ENCODE measurements around the gene ACLY.

Gene ACLY
- 248 to 386 reads per million in 2 experiments for total RNA-seq

DNA sequence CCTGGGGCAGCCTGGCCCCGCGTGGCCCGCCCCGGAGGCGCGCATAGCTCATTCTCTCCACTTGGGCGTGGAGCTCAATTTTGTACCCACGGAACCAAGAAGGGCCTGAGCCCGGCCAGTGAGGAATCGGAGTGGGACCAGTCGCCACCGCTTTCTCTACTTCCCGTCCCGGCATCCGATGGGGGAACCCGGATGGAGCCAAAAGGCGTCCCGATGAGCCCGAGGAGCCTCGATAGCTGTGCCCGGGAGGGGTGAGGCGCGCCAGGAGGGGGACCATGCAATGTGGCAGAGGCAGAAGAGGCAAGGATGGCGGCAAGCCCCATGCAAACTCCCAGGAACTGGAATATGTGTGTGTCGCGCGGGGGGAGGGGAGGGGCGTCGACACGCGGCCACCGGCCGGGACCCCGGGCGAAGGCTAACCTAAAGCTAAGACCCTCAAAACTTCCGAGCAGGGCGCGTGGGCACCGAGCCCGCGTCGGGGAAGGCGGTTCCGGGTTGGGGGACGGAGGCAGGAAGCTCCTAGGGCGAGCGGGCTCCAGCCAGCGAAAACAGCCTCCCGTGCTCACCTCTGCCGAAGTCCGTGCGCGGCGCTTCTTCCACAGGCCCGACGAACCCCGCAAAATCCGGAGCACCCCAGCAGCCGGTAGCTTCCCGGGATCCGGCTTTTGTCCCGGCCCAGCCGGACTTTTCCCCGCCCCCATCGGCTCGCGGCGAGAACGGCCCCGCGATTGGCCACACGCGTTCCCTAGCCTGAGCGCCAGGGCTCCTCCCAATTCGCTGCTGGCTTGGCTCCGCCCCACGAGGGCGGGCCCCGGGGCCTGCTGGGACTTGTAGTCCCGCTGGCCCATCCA, at the start of gene ACLY:
TSS of gene ACLY (minus strand) at position 638 of the 851 bp plus-strand sequence. CDS start 5,078 bp downstream, outside the sequence.
- DNase-seq (ENCODE audit: low read depth): peak; percentile 90

DNA sequence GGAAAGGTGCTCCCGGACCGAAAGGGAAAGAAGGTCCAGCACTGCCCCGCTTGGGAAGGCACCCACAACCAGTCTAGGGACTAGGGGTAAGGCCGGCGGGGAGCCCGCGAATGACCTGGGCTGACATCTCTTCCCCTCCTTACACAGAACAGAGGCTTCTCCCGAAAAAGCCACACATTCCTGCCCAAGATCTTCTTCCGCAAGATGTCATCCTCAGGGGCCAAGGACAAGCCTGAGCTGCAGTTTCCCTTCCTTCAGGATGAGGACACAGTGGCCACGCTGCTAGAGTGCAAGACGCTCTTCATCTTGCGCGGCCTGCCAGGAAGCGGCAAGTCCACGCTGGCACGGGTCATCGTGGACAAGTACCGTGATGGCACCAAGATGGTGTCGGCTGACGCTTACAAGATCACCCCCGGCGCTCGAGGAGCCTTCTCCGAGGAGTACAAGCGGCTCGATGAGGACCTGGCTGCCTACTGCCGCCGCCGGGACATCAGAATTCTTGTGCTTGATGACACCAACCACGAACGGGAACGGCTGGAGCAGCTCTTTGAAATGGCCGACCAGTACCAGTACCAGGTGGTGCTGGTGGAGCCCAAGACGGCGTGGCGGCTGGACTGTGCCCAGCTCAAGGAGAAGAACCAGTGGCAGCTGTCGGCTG, 49.3 kb upstream of the ACLY start:
- no peak for DNase-seq (ENCODE audit: low read depth)

DNA sequence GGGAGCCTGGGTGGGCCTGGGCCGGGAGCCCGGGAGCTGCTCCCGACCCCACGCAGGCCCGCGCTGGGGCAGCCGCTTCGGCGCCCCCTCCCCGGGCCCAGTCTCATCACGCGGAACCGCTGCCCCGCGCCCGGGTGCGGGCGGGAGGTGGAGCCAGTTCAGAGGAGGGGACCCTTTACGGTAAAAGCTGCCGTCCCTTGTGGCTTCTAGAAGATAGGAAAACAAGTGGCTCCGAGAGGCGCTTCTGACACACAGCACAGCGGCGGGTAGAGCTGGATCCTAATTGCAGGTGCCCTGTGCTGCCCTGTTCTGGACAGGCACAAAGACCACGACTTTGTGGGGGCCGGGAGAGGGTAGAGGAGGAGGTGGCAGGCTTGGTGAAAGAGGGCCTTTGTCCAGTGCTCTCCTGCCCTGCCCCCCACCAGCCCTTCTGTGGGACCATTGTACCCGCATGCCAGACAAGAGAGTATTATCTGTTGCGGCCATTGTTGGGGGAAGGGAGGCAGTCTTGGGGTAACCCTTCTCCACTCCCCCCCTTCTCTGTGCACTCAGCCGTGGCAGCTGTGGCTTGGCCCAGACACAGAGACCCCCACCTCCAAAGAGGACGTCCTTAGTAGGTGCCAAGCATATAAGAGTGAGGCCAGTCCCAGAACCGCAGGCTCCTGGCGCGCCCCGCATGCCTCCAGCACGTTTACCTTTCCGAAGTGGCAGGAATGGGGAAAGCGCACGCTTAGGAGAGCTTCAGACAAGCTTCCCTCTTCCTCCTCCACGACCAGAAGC, 48.6 kb upstream of the ACLY start:
- no peak for DNase-seq (ENCODE audit: low read depth)

GRCh38 chr17:41966463-41967140, 47.9 kb upstream of the ACLY start, which contains the start of gene CNP:
Gene CNP (plus strand): TSS chr17:41966795. CDS start chr17:41966885, 90 bp downstream.
- peak; percentile 85 for DNase-seq (ENCODE audit: low read depth)

- peak; percentile 54 for DNase-seq (ENCODE audit: low read depth)
Observed at GRCh38 chr17:41965694-41966462, 47.1 kb upstream of the ACLY start.

DNA sequence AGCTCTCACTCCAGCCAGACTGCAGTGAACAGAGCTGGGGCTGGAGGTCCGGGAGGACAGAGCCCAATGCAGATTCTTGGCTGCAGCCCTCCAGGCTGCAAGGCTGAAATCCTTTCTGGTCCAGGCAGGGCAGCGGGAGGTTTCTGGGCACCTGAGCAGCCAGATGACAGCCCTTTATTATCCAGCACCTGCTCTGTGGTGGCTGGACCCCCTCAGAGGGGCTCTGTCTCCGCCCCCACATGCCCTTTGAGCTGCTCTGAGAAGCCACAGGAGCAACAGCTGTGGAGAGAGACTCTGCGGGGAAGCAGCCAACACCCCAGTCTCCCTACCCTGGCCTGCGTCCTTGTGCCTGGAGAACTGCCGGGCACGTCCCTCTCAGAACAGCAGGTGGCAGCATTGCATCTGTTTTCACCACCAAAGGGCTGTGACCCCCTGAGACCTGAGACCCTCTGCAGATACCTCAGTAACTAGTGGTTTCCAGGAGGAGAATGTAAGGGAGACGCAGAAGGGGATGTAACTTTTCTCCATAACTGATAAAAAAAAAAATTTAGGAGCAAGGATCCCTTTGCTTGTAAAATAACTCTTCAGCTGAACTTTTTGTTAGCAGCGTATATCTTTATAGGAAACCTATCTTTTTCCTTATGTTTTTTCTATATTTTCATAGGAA, 44.1 kb upstream of the ACLY start:
- DNase-seq (ENCODE audit: low read depth): peak; percentile 58

GRCh38 chr17:41962111-41962510, 43.4 kb upstream of the ACLY start:
- no peak for DNase-seq (ENCODE audit: low read depth)

DNA sequence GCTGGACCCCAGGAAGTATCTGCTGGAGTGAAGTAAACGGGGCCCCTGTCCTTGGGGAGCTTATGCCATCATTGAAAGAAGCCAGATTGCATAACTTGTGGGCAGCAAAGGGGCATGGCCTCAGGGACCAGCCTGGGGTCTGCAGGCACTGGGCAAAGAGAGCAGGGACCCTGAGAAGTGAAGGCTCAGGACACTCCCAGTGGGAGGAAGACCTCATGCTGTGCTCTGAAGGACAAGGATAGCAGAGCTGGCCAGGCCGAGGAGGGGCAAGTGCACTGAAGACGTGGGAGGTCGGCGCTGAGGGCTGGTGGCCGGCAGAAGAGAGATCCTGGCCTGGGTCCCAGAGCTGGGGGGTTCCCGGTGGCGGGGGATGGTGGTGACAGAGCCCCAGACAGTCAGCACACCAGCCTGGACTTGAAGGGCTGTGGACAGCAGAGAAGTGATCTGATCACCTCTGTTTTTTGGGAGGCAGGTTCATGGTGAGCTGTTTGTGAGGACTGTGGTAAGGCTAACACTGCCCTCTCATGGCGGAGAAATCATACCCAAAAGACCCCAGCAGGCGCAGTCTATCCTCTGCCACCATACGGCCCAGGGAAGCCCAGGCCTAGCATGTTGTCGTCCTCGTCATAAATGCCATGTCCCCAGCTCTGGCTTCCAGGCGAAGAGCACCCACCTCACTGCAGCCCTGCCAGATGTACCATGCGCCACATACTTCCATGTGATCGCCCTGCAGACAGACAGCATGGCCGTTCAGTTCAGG, 40.8 kb upstream of the ACLY start:
- no peak for DNase-seq (ENCODE audit: low read depth)

GRCh38 chr17:41959030-41959335, 40.2 kb upstream of the ACLY start:
- DNase-seq (ENCODE audit: low read depth): no peak

- no peak for DNase-seq (ENCODE audit: low read depth)
Observed at GRCh38 chr17:41957869-41958439, 39.2 kb upstream of the ACLY start.

DNA sequence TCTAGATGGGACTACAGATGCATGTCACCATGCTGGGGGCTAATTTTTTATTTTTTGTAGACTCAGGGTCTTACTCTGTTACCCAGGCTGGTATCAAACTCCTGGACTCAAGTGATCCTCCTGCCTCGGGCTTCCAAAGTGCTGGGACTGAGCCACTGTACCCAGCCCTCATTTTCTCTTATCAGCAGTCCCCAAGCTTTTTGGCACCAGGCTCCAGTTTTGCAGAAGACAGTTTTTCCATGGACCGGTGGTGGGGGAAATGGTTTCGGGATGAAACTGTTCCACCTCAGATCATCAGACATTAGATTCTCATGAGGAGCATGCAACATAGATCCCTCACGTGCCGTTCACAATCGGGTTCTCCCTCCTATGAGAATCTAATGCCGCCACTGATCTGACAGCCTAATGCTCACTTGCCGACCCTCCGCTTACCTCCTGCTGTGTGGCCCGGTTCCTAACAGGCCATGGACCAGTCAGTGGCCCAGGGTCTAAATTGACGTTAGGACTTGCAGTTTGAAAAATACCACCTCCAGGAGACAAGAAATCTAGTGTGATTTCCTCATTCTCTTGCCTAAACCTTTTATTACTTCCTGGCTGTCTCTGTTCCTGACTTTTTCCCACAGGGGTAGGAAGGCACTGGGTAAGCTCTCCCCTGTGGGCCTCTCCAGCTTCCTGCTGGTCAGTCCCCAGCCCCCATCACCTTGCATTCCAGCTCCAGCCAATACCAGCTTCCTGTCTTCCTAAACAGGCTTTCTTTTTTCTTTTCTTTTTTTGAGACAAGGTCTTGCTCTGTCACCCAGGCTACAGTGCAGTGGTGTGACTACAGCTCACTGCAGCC, 38.5 kb upstream of the ACLY start:
- DNase-seq (ENCODE audit: low read depth): no peak

DNA sequence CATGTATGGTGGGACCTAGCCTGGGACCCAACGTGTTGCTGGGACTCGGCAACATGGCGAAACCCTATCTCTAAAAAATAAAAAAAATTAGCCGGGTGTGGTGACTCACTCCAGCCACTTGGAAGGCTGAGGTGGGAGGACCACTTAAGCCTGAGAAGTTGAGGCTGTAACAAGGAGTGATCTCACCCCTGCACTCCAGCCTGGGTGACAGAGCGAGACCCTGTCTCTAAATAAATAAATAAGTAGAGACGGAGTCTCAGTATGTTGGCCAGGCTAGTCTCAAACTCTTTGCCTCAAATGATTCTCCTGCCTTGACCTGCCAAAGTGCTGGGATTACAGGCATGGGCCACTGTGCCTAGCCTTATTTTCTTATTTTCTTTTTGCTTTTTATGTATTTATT, 37.8 kb upstream of the ACLY start:
- no peak for DNase-seq (ENCODE audit: low read depth)

DNA sequence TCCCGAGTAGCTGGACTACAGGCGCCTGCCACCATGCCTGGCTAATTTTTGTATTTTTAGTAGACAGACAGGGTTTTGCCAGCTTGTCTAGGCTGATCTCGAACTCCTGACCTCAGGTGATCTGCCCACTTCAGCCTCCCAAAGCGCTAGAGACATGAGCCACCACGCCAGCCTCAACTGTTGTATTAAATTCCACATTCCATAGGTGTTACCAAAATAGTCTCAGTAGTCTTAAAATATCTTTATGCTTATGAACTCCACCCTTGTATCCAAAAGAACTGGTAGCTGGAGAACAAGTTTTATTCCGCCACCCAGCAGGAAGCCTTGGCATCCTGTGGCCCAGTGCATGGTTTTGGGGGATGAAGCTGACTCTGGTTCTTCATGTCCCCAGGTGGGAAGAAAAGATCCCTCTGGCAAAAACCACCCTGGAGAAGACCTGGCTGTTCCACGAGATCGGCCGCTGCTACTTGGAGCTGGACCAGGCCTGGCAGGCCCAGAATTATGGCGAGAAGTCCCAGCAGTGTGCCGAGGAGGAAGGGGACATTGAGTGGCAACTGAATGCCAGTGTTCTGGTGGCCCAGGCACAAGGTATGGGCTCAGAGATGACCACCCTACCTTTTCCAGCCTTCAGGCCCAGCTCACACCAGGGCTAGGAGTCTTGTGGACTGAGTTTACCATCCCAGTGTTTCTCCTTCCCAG, 30.2 kb upstream of the ACLY start:
- DNase-seq (ENCODE audit: low read depth): no peak

GRCh38 chr17:41944943-41945342, 26.2 kb upstream of the ACLY start:
- DNase-seq (ENCODE audit: low read depth): no peak

GRCh38 chr17:41943492-41943891, 24.7 kb upstream of the ACLY start:
- DNase-seq (ENCODE audit: low read depth): no peak

- no peak for DNase-seq (ENCODE audit: low read depth)
Observed at GRCh38 chr17:41942626-41943373, 24.0 kb upstream of the ACLY start.

- no peak for DNase-seq (ENCODE audit: low read depth)
Observed at GRCh38 chr17:41941168-41941567, 22.4 kb upstream of the ACLY start.

Data from T follicular helper cell (primary cell).